ENCODE data around the gene DRAXIN. TPM values are rescaled to one million over a fixed set of nuclear protein-coding genes. Genes with fewer than 3 reads are reported as not detected.

The DRAXIN gene
- total RNA-seq, 4 donors from 2014 or later = 0.17 TPM; not detected in 3

DNA sequence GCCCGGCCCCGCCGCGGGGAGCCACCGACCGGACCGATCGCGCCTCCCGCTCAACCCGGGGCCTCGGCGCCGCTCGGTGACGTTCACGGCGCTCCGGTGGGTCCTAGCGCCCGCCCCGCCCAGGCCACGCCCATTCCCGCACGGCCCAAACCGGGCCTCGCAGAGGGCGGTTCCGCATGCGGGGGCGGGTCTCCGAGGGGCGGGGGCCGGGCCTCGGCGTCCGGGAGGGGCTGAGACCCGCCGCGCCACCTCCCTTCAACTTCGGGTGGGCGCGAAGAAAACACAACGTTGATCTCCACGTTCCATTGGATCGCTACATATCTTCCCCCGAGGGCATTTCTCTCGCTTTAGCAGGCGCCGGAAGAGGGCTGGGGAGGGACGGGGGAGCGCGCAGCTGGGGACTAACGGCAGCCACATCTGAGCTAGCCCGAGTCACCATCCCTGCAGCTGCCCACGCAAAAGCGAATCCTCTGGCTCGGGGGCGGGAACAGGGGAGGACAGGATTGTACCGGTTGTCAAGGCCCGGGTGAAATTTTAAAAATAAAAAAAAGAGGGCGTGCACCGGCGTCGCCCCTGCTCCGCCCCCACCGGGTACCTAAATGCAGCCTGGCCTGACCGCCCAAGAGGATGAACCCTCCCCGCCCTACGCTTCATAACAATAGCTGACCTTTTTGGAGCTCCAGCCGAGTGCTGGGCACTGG lies 10.3 kb upstream of the DRAXIN start, which contains the start of gene MAD2L2:
MAD2L2 (minus strand) TSS at position 78 of the 701 bp plus-strand sequence. CDS start 547 bp downstream, outside the sequence.
- TF ChIP-seq, protein P1, sequence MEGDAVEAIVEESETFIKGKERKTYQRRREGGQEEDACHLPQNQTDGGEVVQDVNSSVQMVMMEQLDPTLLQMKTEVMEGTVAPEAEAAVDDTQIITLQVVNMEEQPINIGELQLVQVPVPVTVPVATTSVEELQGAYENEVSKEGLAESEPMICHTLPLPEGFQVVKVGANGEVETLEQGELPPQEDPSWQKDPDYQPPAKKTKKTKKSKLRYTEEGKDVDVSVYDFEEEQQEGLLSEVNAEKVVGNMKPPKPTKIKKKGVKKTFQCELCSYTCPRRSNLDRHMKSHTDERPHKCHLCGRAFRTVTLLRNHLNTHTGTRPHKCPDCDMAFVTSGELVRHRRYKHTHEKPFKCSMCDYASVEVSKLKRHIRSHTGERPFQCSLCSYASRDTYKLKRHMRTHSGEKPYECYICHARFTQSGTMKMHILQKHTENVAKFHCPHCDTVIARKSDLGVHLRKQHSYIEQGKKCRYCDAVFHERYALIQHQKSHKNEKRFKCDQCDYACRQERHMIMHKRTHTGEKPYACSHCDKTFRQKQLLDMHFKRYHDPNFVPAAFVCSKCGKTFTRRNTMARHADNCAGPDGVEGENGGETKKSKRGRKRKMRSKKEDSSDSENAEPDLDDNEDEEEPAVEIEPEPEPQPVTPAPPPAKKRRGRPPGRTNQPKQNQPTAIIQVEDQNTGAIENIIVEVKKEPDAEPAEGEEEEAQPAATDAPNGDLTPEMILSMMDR (IDR thresholded peaks at IDR 0.05; ENCODE audit: low read depth) = no peak

DNA sequence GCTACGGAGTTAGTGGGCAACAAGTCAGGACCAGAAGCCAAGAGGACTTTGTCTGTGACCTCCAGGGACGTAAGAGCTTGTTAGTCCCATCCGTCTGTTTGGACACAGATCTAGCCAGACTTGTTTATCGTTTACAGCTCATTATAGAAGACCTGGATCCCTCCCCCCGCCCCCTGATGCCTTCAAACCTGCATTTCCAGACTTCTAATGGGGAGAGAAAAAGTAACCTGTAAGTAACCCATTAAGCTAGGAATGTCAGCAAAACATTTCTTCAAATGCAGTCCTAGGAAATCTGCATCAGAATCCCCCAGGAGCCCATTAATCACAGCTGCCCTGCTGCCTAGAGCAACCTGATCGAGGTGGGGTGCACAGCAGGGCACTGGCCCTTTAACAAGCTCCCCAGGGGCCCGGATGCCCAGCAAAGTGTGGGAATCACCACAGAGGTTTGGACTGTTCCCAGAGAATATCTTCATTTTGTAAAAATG lies 9.2 kb upstream of the DRAXIN start:
- TF ChIP-seq, protein P1 (IDR thresholded peaks at IDR 0.05; ENCODE audit: low read depth) = no peak

DNA sequence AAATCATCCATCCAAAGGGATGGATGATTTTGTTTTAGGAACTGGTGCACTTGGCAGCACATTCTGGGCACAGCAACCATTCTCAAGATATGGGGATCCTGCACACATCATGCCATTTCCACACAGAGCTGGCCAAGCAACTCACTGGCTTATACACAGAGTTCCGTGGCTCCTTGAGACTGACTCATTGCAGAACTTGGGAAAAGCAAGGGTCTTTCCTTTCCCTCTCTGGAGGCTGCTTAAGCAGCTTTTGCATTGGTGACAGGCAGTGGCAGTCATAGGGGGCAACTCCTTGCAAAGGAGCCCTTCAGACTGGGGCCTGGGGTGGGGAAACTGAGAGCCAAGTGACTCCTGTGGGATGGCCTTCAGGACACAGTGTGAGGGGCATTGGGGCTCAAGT lies 8.7 kb upstream of the DRAXIN start:
- TF ChIP-seq, protein P1 (IDR thresholded peaks at IDR 0.05; ENCODE audit: low read depth) = no peak

DNA sequence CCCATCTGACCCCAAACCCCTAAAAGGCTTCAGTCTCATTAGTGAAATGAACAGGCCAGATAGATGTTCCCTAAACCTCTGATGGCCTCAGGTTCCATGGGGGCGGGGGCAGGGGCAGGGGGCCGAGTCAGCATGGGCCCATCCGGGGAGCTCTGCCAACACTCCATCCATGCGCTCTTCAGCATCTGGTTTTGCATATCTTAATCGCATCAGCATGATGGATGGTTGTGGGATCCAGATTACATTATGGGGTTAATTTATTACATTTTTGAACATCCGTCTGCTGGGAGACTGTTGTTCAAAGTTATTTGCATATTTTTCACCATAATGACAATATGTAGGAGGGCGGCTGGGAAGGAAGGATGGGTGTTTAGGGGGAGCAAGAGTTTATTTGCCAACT lies 7.4 kb upstream of the DRAXIN start:
- TF ChIP-seq, protein P1 (IDR thresholded peaks at IDR 0.05; ENCODE audit: low read depth) = no peak

DNA sequence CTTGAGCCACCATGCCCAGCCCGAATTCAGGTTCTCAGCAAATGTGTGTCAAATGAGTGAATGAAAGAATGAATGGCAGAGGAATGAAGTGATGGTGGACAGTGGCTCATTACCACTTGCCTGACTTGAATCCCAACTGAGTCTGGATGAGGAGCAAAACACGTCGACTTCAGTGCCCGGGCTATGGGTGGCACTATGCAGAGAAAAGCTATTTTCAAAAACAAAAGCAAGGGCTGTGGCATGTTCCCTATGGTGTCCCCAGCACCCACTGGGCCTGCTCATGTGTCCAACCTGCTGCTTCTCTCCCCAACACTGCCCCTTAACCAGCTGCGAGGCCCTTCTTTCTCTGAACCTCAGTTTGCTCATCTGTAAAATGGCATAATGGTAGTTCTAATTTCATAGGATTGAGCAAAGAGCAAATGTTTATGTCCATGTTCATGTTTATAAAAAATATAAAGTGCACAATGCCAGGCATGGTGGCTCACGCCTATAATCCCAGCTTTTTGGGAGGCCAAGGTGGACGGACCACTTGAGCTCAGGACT lies 6.2 kb upstream of the DRAXIN start:
- TF ChIP-seq, protein P1 (IDR thresholded peaks at IDR 0.05; ENCODE audit: low read depth) = no peak

DNA sequence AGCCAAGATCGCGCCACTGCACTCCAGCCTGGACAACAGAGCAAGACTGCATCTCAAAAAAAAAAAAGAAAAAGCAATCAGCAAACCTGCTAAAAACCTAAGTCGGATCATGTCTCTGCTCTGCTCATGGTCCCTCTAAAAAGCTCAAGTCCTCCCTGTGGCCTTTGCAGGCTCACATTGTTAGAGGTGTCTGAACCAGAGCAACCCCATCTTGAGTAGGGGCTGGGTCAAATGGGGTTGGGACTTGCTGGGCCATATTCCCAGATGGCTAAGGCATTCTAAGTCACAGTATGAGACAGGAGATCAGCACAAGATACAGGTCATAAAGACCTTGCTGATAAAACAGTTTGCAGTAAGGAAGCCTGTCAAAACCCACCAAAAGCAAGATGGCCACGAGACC lies 3.0 kb upstream of the DRAXIN start:
- TF ChIP-seq, protein P1 (IDR thresholded peaks at IDR 0.05; ENCODE audit: low read depth) = no peak

DNA sequence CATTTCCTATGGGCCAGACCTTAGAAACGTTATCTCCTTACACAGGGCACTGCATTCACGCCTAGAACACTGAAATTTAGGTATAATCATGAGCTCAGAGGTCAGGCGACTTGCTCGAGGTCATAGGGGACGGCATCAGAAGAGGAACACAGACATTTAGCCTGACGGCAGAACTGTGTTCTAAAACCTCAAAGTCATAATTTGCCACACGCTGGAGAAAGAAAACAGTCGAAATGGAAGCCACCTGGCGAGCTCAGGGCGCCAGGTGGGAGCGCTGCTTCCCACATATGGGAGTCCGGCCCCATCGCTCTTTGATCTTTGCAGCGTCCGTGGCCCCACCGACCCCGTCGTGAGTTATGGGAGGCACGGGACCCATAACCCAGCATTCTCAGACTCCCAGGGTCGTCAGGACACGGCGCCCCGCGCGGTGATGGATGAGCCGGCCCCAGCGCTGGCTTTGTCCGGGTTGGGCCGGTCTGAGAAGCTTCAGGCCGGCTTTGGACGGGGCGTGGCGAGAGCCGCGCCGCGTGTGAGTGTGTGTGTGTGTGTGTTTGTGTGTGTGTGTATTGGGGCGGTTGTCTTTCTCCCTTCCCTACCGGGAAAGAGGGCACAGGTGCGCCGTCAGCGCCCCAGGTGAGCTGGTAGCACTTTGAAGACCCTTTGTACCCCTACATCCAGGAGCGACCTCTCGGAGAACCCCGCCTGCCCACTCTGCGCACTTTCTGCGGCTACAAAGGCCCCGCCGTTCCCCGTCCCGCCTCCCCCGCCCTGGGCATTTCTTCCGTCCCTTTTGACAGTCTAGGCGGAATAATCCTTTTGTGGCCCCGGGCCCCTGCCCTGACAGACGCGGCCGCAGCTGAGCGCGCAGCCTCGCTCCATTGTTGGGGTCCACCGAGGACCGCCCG lies 861 bp upstream of the DRAXIN start:
- TF ChIP-seq, protein P1 (IDR thresholded peaks at IDR 0.05; ENCODE audit: low read depth) = no peak
